ENCODE results near the gene BCL7C. TPM values are rescaled to one million over a fixed set of nuclear protein-coding genes. Genes with fewer than 3 reads are reported as not detected.

Gene BCL7C
- total RNA-seq, 1 experiment from 2014 or later = 44.9 TPM

- no peak overlapping the region for H3K4me2 ChIP-seq (ENCODE audit: low read length)
- RAD21 ChIA-PET (ENCODE audit: low non-redundant PET in 1 of 2, low total read pairs in 2 of 2, uncharacterized antibody in 2 of 2, unreplicated experiment in 2 of 2) = no interaction called here
- H3K36me3 ChIP-seq (ENCODE audit: control insufficient read depth in 1 of 2, insufficient read depth in 2 of 2, low read length in 2 of 2) = peaks cover 9 to 31% of the 10 kb centered on the region in 2 experiments
- no peak for DNase-seq (ENCODE audit: low read depth, low spot score)
- H3K9me3 ChIP-seq (ENCODE audit: control insufficient read depth in 1 of 2, insufficient read depth in 1 of 2, low read depth in 1 of 2, low read length in 2 of 2) = no peaks in the 10 kb centered on the region
- no peak overlapping the region for H2AFZ ChIP-seq (ENCODE audit: low read depth, low read length, poor library complexity, severe bottlenecking)
- ATAC-seq = no peak
- peaks cover 2 to 8% of the 10 kb centered on the region in 2 experiments; a peak in 1 of 4 replicates for H3K4me1 ChIP-seq (ENCODE audit: control insufficient read depth in 1 of 2, insufficient read depth in 2 of 2, low read length in 2 of 2)
- no peak overlapping the region for H3K4me3 ChIP-seq (replicated peaks in 1 of 2; ENCODE audit: low read depth in 1 of 2, low read length in 2 of 2)
- POLR2A ChIA-PET = no interaction called here
- H3K79me2 ChIP-seq (ENCODE audit: insufficient read depth, low read length) = no peaks in the 10 kb centered on the region; the same call in 1 of the 2 replicates
- no peaks in the 10 kb centered on the region for H4K20me1 ChIP-seq (ENCODE audit: insufficient read depth)
- CTCF ChIA-PET = no interaction called here
- no peaks in the 10 kb centered on the region for H3K27me3 ChIP-seq (ENCODE audit: insufficient read depth, low read length)
- BruUV-seq (replicated peaks) = no TSS peak
- TF ChIP-seq RAD21 (IDR thresholded peaks at IDR 0.05; ENCODE audit: low read depth) (no peak), ZBTB33 (IDR thresholded peaks at IDR 0.05; ENCODE audit: extremely low read depth, insufficient replicate concordance, low read length) (no peak), JUND (IDR thresholded peaks at IDR 0.05) (no peak), TCF7L2 (IDR thresholded peaks at IDR 0.05; ENCODE audit: borderline replicate concordance, extremely low read depth, insufficient read depth, insufficient read length) (no peak), SRF (IDR thresholded peaks at IDR 0.05; ENCODE audit: low read depth) (no peak), CTCF (IDR thresholded peaks at IDR 0.05 in 2 of 3, conservative IDR thresholded peaks at IDR 0.05 in 1 of 3; ENCODE audit: borderline replicate concordance in 1 of 3, insufficient read depth in 1 of 3, low read depth in 2 of 3, low read length in 2 of 3) (no peak), EZH2phosphoT487 (IDR thresholded peaks at IDR 0.05; ENCODE audit: borderline replicate concordance) (no peak), REST (IDR thresholded peaks at IDR 0.05; ENCODE audit: low read depth) (no peak), POLR2A (IDR thresholded peaks at IDR 0.05; ENCODE audit: borderline replicate concordance, extremely low read depth, insufficient read depth, insufficient read length) (no peak), YY1 (IDR thresholded peaks at IDR 0.05; ENCODE audit: extremely low read depth, insufficient replicate concordance, low read depth, low read length) (no peak), ZFX (IDR thresholded peaks at IDR 0.05) (no peak), SIN3A (IDR thresholded peaks at IDR 0.05; ENCODE audit: low read depth) (no peak), ATF3 (IDR thresholded peaks at IDR 0.05) (no peak), CBX3 (IDR thresholded peaks at IDR 0.05; ENCODE audit: low read depth) (no peak), ELF1 (IDR thresholded peaks at IDR 0.05; ENCODE audit: borderline replicate concordance, low read depth) (no peak), EGR1 (IDR thresholded peaks at IDR 0.05; ENCODE audit: low read depth) (no peak), MAX (IDR thresholded peaks at IDR 0.05) (no peak), SP1 (IDR thresholded peaks at IDR 0.05; ENCODE audit: low read depth) (no peak)
- intact Hi-C loops (cut with micrococcal nuclease) = no loop called here
- H3K9me2 ChIP-seq (ENCODE audit: insufficient read depth) = no peaks in the 10 kb centered on the region
- H3K9ac ChIP-seq (ENCODE audit: low read length) = no peak overlapping the region
- no peak overlapping the region for H3K27ac ChIP-seq (ENCODE audit: low read depth, low read length)
Measured at GRCh38 chr16:30931068-30931650, 37.3 kb upstream of the BCL7C start.

All from HCT116 (cell line).